ENCODE results near the gene TBL3.
"Not testable (repeated sequence)": the region's sequence is repeated elsewhere in the genome, so short reads cannot be mapped to it uniquely, and the experiment has no call there.

The TBL3 gene

DNA sequence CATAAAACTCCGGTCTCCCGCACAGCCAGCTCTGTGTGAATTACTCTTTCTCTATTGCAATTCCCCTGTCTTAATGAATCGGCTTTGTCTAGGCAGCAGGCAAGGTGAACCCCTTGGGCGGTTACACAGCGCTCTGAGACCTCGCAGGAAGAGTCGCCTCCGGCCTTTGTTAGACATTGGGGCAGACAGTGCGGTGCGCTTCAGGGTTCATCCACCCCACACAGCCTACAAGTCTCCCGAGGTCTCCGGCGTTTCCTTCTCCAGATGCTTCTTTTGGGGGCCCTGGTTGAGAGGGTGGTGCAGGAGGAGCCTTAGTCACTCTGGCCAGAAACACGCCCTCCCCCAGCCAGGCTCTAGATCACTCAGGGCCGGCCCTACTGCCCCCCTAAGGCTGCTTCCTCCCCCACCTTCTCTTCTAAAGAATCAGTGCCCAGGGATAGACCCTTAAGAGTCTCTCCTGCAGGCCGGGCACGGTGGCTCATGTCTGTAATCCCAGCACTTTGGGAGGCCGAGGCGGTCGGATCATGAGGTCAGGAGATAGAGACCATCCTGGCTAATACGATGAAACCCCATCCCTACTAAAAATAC is 27.1 kb upstream of the TBL3 start:
- DNase-seq = no peak

GRCh38 chr16:1945559-1946391 is 26.1 kb upstream of the TBL3 start:
- no peak for DNase-seq

DNA sequence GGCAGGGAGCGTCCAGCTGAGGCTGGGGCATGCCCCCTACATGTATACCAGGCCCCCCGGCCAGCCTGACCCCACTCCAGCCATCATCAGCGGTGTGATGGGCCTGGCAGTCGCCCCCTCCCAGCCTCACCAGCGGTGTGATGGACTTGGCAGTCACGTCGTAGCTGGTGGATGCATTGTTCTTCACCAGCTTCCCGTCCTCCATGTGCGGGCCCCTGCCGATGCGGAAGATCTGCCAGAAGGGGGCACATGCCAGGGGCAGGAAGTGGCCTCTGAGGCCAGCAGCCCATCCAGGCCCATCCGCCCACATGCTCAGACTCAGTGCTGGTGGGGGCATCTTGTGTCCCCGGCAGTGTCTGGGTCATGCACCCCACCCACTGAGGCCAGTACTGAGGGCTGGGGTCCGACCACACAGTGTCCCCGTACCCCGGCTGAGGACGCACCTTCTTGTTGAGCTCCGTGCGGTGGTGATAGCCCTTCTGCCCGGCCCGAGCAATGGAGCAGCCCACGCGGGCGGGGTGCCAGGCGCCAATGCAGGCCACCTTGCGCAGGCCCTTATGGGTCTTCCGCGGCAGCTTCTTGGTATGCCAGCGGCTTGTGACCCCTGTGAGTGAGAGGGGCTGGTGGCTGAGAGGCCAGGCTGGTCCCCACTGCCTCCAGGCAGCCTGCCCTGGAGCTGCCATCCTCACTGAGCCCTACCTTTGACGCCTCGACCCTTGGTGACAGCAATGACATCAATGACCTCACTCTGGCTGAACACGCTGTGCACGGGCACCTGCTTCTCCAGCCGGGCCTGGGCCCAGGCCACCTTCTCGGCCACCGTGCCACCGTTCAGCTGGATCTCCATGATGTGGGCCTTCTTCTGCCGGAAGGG is 25.1 kb upstream of the TBL3 start:
- DNase-seq = no peak

- DNase-seq = no peak
These were observed 24.5 kb upstream of the TBL3 start for GRCh38 chr16:1947369-1947670.

DNA sequence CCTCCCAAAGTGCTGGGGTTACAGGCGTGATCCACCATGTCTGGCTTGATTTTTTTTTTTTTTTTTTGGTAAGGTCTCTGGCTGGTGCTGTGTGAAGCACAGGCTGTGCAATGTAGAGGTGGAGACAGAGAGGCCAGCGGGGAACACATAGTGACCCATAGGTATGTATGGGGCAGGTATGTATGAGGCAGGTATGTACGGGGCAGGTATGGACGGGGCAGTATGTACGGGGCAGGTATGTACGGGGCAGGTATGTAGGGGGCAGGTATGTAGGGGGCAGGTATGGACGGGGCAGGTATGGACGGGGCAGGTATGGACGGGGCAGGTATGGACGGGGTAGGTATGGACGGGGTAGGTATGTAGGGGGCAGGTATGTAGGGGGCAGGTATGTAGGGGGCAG is 22.3 kb upstream of the TBL3 start:
- DNase-seq = no peak

GRCh38 chr16:1950047-1950446 is 21.8 kb upstream of the TBL3 start:
- DNase-seq = no peak

DNA sequence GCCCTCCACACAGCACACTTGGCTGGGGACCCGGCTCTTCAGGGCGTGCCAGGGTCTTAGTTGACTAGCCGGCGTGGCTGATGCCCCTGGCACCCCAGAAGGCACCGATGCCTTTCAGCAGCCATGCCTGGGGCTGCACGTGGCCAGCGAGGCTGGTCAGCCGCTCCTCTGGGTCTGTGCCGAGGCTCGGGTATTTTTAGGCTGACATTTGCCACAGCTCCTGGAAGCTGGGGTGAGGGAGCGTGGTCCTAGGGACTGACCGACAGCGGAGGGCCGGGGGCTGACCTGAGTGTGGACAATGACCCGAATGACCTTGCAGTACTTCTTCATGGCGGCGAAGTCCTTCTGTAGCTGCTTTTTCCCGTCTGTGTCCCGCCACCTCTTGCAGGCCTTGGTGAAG is 21.3 kb upstream of the TBL3 start:
- DNase-seq = no peak

- no peak for DNase-seq
These were observed 18.1 kb upstream of the TBL3 start for GRCh38 chr16:1953734-1954133.

- DNase-seq = not testable (repeated sequence)
These were observed 14.3 kb upstream of the TBL3 start for GRCh38 chr16:1957434-1958142.

DNA sequence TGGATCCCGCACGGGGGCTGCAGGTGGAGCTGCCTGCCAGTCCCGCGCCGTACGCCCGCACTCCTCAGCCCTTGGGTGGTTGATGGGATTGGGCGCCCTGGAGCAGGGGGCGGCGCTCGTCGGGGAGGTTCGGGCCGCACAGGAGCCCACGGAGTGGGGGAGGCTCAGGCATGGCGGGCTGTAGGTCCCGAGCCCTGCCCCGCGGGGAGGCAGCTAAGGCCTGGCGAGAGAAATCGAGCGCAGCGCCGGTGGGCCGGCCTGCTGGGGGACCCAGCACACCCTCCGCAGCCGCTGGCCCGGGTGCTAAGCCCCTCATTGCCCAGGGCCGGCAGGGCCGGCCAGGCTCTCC is 13.7 kb upstream of the TBL3 start:
- not testable (repeated sequence) for DNase-seq

- no peak for DNase-seq
These were observed 13.1 kb upstream of the TBL3 start for GRCh38 chr16:1958715-1959268.

DNA sequence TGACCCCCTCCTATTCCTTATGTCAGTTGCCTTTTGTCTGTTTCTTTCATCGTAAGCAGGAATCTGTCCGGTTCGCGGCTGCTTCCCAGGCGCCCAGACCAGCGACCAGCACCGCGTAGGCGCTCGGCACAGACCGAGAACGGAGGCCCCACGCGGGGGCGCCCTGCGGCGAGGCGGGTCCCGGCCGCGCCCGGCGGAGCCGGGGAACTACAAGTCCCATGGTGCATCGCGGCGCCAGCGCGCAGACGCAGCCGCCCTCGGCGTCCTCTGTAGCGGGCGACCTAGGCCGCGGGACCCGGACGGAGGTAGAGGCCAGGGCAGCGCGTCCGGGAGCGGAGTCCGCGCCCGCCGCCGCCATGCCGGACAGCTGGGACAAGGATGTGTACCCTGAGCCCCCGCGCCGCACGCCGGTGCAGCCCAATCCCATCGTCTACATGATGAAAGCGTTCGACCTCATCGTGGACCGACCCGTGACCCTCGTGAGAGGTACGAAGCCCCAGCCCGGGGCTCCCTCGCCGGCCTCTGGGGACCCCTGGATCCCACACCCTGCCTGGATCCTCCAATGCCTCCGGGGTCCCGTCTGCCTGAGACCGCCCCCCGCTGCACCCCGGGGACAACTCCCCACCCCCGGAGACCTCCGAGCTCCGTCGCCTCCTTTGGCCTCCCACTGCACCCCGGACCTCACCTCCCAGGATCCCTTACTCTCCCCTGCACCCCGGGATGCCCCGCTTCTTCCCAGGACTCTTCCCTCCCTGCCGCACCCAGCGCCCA is 12.4 kb upstream of the TBL3 start, which contains the start of gene NDUFB10:
NDUFB10 (plus strand) TSS at position 270 of the 771 bp plus-strand sequence; CDS start at position 357, 87 bp downstream.
- DNase-seq = peak; percentile 86

- no peak for DNase-seq
These were observed 10.9 kb upstream of the TBL3 start for GRCh38 chr16:1960665-1961630.

DNA sequence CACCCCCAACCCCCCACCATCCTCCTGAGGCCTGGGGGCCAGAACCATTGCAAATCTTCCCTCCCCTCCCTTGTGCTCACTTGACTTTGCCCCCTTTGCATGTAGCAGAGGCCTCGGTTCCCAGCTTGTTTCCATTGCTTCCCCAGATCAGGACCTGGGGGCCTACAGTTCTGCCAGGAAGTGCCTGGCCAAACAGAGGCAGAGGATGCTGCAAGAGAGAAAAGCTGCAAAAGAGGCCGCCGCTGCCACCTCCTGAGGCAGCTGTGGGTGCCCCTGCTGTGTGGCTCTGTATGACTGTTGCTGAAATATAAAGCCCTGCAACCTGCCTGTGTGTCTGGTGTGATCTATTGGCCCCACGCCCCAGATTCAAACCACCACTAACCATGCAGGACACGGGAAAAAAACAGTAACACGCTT is 10.2 kb upstream of the TBL3 start:
- DNase-seq = no peak

DNA sequence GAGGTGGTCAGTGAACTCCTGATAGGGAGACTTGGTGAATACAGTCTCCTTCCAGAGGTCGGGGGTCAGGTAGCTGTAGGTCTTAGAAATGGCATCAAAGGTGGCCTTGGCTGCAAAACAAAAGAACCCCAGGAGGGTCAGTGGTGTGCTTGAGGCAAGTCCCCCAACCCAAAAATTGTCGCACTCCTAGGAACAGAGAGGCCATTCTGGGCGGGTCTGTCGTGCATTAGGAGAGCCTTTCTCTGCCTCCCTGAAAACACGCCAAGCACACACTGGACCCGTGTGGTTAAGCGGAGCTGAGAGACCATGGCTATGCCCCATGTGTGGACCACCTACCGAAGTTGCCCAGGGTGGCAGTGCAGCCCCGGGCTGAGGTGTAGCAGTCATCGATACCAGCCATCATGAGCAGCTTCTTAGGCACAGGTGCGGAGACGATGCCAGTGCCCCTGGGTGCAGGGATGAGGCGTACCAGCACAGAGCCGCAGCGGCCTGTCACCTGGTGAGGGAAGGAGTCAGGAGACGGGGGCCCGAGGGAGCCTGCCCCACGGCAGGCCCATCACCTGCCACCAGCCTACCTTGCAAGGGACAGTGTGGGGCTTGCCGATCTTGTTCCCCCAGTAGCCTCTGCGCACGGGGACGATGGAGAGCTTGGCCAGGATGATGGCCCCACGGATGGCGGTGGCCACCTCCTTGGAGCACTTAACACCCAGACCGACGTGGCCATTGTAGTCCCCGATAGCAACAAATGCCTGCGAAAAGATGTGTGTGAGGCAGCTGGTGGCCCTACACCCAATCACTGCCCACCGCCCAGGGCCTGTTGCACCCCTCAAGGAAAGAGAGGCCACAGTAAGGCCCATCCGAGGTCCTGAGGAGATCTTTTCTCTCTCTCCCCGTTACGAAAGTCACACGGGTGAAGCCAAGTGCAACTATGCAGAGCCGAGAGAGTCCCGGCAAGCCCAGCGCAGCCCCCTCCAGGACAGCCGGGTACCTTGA is 9.4 kb upstream of the TBL3 start:
- DNase-seq = not testable (repeated sequence)

- DNase-seq = peak; percentile 36
These were observed 7.9 kb upstream of the TBL3 start for GRCh38 chr16:1963806-1964505.

DNA sequence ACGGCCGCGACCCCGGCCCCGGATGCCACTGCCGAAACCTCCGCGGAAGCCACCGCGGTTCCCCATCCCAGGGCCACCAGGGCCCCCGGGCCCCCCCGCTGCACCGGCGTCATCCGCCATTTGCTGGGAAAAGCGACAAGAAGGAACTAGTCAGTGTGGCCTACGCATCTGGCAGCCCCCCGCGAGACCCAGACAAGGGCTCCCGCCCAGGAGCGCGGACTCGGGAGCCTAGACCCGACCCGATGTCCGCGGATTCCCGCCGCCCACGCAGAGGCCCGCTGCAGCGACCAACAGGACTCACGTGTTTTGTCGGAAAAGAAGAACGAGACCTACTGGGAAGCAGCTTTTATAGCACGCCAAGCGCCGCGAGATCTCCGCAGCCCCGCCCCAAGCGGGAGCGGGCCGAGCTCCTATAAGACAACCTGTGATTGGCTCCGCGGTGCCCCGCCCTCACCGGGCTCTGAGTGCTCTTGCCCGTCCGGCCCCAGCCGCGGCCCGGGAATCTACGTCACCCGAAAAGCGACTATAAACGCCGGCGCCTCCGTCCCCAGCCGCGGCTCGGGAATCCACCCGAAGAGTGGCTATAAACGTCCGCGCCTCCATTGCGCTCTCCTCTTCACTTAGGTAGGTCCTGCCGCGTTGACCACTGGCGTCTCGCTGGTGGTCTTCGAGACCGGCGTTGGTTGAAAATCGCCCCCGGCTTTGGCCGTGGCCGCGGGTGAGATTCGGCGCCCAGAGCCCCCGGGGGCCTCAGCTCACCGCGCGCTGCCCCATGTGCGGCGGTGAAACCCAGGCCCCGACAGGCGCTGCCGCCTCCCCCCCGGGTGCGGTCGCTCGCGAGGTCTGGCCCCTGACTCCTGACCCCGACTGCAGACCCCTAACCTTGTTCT is 7.1 kb upstream of the TBL3 start, which contains the start of gene RPS2:
RPS2 (minus strand) TSS at position 321 of the 890 bp plus-strand sequence; CDS start at position 120, 201 bp downstream.
- DNase-seq = peak; percentile 95

All from activated T-cell treated with anti-CD3 and anti-CD28 coated beads for 4 hours (primary cell).